Uterus (tissue), 4 donors: Measurements from ENCODE around the gene RIOK2. TPM values are rescaled to one million over a fixed set of nuclear protein-coding genes. Genes with fewer than 3 reads are reported as not detected.
"Not testable (repeated sequence)": the region's sequence is repeated elsewhere in the genome, so short reads cannot be mapped to it uniquely, and the experiment has no call there.

Experiments used
- DNase-seq, 2 donors: peaks; one replicate each; pipeline ENCODE4 v3.0.0-alpha.2; 2019 to 2020
- H3K27ac ChIP-seq, 2 donors: fragments of 200-600 bp; sonication (generic); 1 replicate in 1 of 2; 2 replicates in 1 of 2; pipeline ENCODE4 v1.5.1; 2016 to 2018
- H3K27me3 ChIP-seq, 2 donors: fragments of 200-600 bp; sonication (generic); one replicate each; pipeline ENCODE4 v1.5.1; 2018 to 2019; ENCODE audit warnings: control low read depth in 1 of 2
- H3K36me3 ChIP-seq, 2 donors: fragments of 200-600 bp; sonication (generic); one replicate each; pipeline ENCODE4 v1.5.1; 2019; ENCODE audit warnings: control low read depth in 1 of 2
- H3K4me1 ChIP-seq, 2 donors: fragments of 200-600 bp; sonication (generic); one replicate each; pipeline ENCODE4 v1.5.1; 2018 to 2019; ENCODE audit warnings: control low read depth in 1 of 2
- H3K4me3 ChIP-seq, 2 donors: fragments of 200-600 bp; sonication (generic); 1 replicate in 1 of 2; 2 replicates in 1 of 2; pipeline ENCODE4 v1.5.1; 2018 to 2019; ENCODE audit warnings: mild to moderate bottlenecking in 1 of 2
- H3K9me3 ChIP-seq, 2 donors: fragments of 200-600 bp; sonication (generic); one replicate each; pipeline ENCODE4 v1.5.1; 2019; ENCODE audit warnings: control low read depth in 1 of 2
- POLR2A ChIP-seq, 2 donors: fragments of 450-650 bp; IDR thresholded peaks; one replicate each; pipeline ENCODE4 v1.6.1; 2016; ENCODE audit warnings: antibody characterized with exemption in 2 of 2, mild to moderate bottlenecking in 1 of 2, moderate library complexity in 1 of 2
- intact Hi-C: fragments of 100-400 bp; cut with DNase I; formaldehyde crosslinking; loops from one replicate; pipeline ENCODE4 v1.15.1; 2023; ENCODE audit warnings: low total_unique reads
- total RNA-seq, 4 donors: library from RNA; depleted of rRNA in 3 of 4; stranded (reverse); fragments of >200 nt in 3 of 4; gene quantifications; one replicate each; pipeline versions ENCODE4 v1.1.0 to v1.2.4, GENCODE V29; 2014 to 2023
- TF ChIP-seq, protein P1 (sequence below), 4 experiments: fragments of 200-600 bp in 2 of 4; fragments of 450-650 bp in 2 of 4; sonication (generic) in 2 of 4; IDR thresholded peaks; one replicate each; pipeline ENCODE4 v1.5.1; 2016 to 2019; ENCODE audit warnings: antibody characterized with exemption in 4 of 4, mild to moderate bottlenecking in 2 of 4, moderate library complexity in 1 of 4
- donor health status: DM: yes; HTN: yes; CAD: no.

Gene RIOK2
- total RNA-seq, 4 donors from 2014 or later = 7.7 to 51.9 (median 16.9) TPM

DNA sequence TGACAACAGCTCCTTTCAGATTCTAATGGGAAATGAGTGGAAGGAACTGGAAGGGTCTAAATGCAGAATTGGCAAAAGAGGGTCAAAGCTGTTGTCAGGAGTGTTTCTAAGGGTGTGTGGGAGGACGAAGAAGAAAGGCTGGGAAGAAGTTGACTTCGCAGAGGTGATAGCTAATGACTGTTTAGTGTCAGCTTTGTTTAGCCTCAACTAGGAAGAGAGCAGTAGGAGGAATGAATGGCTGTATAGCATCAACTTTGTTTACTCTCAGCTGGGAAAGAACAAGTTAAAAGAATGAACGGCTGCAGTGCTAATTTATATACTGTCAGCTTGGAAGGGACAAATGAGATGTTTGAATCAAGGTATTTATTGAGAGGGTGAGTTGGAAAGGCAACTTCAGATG is 34.8 kb downstream of the RIOK2 start:
- H3K27me3 ChIP-seq = no peaks in the 10 kb centered on the region
- no peaks in the 10 kb centered on the region for H3K36me3 ChIP-seq
- intact Hi-C loops = no loop called here
- no peak overlapping the region for H3K4me3 ChIP-seq
- H3K4me1 ChIP-seq = no peaks in the 10 kb centered on the region
- no peak overlapping the region for H3K27ac ChIP-seq
- no peaks in the 10 kb centered on the region for H3K9me3 ChIP-seq
- no peak for DNase-seq
- TF ChIP-seq, protein P1, sequence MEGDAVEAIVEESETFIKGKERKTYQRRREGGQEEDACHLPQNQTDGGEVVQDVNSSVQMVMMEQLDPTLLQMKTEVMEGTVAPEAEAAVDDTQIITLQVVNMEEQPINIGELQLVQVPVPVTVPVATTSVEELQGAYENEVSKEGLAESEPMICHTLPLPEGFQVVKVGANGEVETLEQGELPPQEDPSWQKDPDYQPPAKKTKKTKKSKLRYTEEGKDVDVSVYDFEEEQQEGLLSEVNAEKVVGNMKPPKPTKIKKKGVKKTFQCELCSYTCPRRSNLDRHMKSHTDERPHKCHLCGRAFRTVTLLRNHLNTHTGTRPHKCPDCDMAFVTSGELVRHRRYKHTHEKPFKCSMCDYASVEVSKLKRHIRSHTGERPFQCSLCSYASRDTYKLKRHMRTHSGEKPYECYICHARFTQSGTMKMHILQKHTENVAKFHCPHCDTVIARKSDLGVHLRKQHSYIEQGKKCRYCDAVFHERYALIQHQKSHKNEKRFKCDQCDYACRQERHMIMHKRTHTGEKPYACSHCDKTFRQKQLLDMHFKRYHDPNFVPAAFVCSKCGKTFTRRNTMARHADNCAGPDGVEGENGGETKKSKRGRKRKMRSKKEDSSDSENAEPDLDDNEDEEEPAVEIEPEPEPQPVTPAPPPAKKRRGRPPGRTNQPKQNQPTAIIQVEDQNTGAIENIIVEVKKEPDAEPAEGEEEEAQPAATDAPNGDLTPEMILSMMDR (IDR thresholded peaks at IDR 0.05) = no peak
- no peak for TF ChIP-seq POLR2A (IDR thresholded peaks at IDR 0.05)

DNA sequence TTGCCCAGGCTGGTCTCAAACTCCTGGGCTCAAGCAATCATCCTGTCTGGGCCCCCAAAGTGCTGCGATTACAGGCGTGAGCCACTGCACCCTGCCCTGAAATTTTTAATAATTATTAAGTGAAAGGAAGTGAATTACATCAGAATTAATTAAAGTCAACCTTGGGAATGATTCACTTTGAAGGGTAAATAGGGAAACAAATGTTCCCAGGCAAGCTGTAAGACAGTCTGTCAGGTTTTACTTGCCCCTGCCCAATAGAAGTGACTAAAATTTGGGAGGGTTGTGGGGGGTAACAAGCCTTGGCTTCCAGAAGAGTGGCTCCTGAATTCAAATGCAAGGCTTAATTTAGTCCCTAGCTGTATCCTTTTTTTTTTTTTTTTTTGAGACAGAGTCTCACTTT is 39.3 kb downstream of the RIOK2 start:
- H3K27me3 ChIP-seq = no peaks in the 10 kb centered on the region
- H3K4me1 ChIP-seq = no peaks in the 10 kb centered on the region
- H3K9me3 ChIP-seq = no peaks in the 10 kb centered on the region
- intact Hi-C loops = no loop called here
- no peak for DNase-seq
- H3K36me3 ChIP-seq = no peaks in the 10 kb centered on the region
- no peak overlapping the region for H3K4me3 ChIP-seq
- H3K27ac ChIP-seq = no peak overlapping the region
- no peak for TF ChIP-seq POLR2A (IDR thresholded peaks at IDR 0.05)
- TF ChIP-seq, protein P1 (IDR thresholded peaks at IDR 0.05) = no peak

DNA sequence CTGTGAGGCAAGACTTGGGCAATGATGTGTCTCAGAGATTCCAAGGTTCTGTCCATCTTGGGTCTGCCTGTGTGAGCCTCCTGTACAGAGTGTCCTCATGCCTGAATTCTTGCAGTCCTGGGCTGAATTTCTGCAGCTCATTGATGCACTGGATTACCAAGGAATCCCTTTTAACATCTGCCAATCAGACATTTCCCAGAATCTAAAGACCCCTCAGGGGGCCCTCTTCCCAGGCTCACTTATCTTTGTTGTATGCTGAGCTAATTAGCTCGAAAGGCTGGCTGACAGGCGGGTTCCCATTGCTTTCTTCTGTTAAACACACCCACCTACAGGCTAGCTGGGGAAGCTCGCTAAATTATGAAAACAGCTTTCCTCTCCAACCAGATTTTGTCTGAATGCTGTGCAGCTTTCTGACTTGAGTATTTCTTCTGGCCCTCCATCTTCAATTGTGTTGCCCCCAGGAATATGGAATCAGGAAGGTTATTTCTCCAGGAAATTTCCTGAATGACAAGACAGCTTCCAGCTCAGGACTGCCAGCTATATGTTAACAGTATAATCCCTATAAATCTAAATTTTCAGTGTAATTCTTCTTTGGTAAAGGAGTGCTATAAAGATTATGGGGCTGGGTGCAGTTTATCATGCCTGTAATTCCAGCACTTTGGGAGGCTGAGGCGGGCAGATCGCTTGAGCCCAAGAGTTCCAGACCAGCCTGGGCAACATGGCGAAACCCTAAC is 40.4 kb downstream of the RIOK2 start, which contains the start of gene LIX1:
TSS of gene LIX1 (minus strand) at position 91 of the 734 bp plus-strand sequence. CDS start at position 56, 35 bp downstream.
- no peaks in the 10 kb centered on the region for H3K36me3 ChIP-seq
- no peak for DNase-seq
- no peak within 1 kb of the TSS for H3K4me3 ChIP-seq
- no peak within 1 kb of the TSS for H3K27ac ChIP-seq
- no peaks in the 10 kb centered on the region for H3K9me3 ChIP-seq
- H3K4me1 ChIP-seq = no peaks in the 10 kb centered on the region
- intact Hi-C loops = no loop called here
- H3K27me3 ChIP-seq = no peaks in the 10 kb centered on the region
- TF ChIP-seq, protein P1 (IDR thresholded peaks at IDR 0.05) = peak; percentile 32 to 38 (median 34)
- TF ChIP-seq POLR2A (IDR thresholded peaks at IDR 0.05) = no peak

DNA sequence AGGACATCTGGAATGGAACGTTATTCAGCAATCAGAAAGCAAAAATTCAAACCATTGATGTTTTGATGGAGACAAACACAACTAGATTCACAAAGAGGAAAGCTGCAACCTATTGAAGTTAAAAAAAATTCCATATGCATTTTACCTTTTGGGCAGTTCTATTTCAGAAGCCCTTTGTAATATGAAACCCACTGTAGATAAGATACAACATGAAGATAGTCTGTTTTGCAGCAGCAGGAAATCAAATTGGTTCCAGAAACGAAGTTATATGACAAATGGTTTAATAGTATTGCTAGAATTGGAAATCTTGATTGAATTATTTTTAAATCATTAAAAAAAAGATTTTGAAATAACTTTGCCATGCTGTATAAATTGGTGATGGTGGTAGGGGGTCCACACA is 41.5 kb downstream of the RIOK2 start:
- H3K27ac ChIP-seq = no peak overlapping the region
- H3K27me3 ChIP-seq = no peaks in the 10 kb centered on the region
- TF ChIP-seq, protein P1 (IDR thresholded peaks at IDR 0.05) = no peak
- TF ChIP-seq POLR2A (IDR thresholded peaks at IDR 0.05) = no peak
- H3K9me3 ChIP-seq = no peaks in the 10 kb centered on the region
- no peak overlapping the region for H3K4me3 ChIP-seq
- DNase-seq = no peak
- H3K4me1 ChIP-seq = no peaks in the 10 kb centered on the region
- intact Hi-C loops = no loop called here
- H3K36me3 ChIP-seq = no peaks in the 10 kb centered on the region

DNA sequence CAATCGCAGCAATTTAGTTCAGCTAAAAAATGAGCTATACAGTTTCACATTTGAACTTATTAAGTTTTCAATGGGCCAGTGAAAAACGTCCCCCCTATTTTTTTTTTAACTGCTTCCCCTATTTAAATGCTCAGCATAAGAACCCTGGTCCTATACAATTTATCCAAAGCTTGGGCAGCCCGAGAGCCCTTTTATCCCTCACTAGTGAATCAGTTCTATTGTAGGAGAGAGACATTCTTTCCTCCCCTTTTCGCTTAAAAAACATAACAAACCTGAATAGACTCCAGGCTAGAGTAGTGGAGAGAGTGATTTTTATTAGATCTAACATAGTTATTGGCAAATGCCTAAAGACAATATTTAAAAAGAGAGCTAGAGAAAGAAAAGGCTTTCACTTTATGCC is 42.0 kb downstream of the RIOK2 start:
- no peak overlapping the region for H3K27ac ChIP-seq
- no peak for TF ChIP-seq POLR2A (IDR thresholded peaks at IDR 0.05)
- TF ChIP-seq, protein P1 (IDR thresholded peaks at IDR 0.05) = no peak
- no peaks in the 10 kb centered on the region for H3K27me3 ChIP-seq
- intact Hi-C loops = no loop called here
- no peak overlapping the region for H3K4me3 ChIP-seq
- no peaks in the 10 kb centered on the region for H3K9me3 ChIP-seq
- no peak for DNase-seq
- no peaks in the 10 kb centered on the region for H3K36me3 ChIP-seq
- H3K4me1 ChIP-seq = no peaks in the 10 kb centered on the region

DNA sequence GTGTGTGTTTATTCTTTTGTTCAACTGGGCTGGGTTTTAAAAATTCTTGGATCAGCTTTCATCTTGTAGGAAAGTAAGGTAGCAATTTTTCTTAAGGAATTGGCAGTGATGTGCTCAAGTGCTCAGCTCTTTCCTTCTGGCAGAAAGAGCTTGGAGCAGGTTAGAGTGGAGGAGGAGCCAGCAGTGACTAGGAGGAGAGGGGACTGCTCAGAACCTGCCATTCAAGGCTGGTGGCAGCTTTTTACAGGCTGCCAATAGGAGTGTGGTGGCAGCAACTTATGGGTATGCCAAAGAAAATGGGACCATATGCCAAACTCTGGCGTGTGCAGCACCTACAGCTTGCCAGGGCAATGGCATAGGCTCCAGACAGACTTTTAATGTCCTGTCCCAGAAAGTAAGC is 42.8 kb downstream of the RIOK2 start:
- DNase-seq, H3K9me3 ChIP-seq, intact Hi-C loops: not testable (repeated sequence)

More for the DNA sequence above, 42.8 kb downstream of the RIOK2 start:
- H3K27me3 ChIP-seq, H3K4me3 ChIP-seq, H3K4me1 ChIP-seq, H3K27ac ChIP-seq, H3K36me3 ChIP-seq: not testable (repeated sequence)
